Measurements from ENCODE around the gene DLG5.

Gene DLG5

GRCh38 chr10:77865580-77866324 is 60.8 kb downstream of the DLG5 start:
- no peak for DNase-seq

- DNase-seq = no peak
These were observed 62.3 kb downstream of the DLG5 start for GRCh38 chr10:77864151-77864851.

GRCh38 chr10:77863446-77863845 is 63.1 kb downstream of the DLG5 start:
- DNase-seq = no peak

- DNase-seq = no peak
These were observed 64.0 kb downstream of the DLG5 start for GRCh38 chr10:77862595-77862994.

GRCh38 chr10:77861366-77861765 is 65.2 kb downstream of the DLG5 start:
- DNase-seq = no peak

- DNase-seq = no peak
These were observed 66.7 kb downstream of the DLG5 start for GRCh38 chr10:77859865-77860282.

- no peak for DNase-seq
These were observed 67.2 kb downstream of the DLG5 start for GRCh38 chr10:77859200-77859864.

GRCh38 chr10:77857272-77857671 is 69.3 kb downstream of the DLG5 start:
- no peak for DNase-seq

- no peak for DNase-seq
These were observed 70.0 kb downstream of the DLG5 start for GRCh38 chr10:77856566-77856965.

GRCh38 chr10:77855404-77856155 is 71.0 kb downstream of the DLG5 start:
- DNase-seq = no peak

- no peak for DNase-seq
These were observed 72.4 kb downstream of the DLG5 start for GRCh38 chr10:77854115-77854514.

- no peak for DNase-seq
These were observed 73.3 kb downstream of the DLG5 start for GRCh38 chr10:77853256-77853655.

GRCh38 chr10:77850620-77851231 is 75.8 kb downstream of the DLG5 start:
- DNase-seq = no peak

GRCh38 chr10:77849039-77849664 is 77.4 kb downstream of the DLG5 start:
- no peak for DNase-seq

- DNase-seq = no peak
These were observed 79.7 kb downstream of the DLG5 start for GRCh38 chr10:77846718-77847311.

- DNase-seq = no peak
These were observed 81.1 kb downstream of the DLG5 start for GRCh38 chr10:77845451-77845850.

- peak; percentile 71 for DNase-seq
These were observed 81.7 kb downstream of the DLG5 start for GRCh38 chr10:77844713-77845445.

- DNase-seq = no peak
These were observed 82.4 kb downstream of the DLG5 start for GRCh38 chr10:77844177-77844576.

- no peak for DNase-seq
These were observed 83.3 kb downstream of the DLG5 start for GRCh38 chr10:77843264-77843663.

- DNase-seq = no peak
These were observed 83.8 kb downstream of the DLG5 start for GRCh38 chr10:77842652-77843212.

Measured in amniotic stem cell (primary cell).